IPS-18c (cell line): ENCODE measurements around the gene CDH24.
A peak's percentile ranks its signal among the peaks of the same experiment; 100 is the strongest.
"Not testable (repeated sequence)": the region's sequence is repeated elsewhere in the genome, so short reads cannot be mapped to it uniquely, and the experiment has no call there.

Source experiments
- H3K4me3 ChIP-seq: 2 replicates; pipeline ENCODE4 v1.7.0; 2013; ENCODE audit warnings: low read depth, mild to moderate bottlenecking, low read length, moderate library complexity; ENCODE audit not compliant: insufficient read depth
- H3K9me3 ChIP-seq: one replicate; pipeline ENCODE4 v1.6.1; 2013; ENCODE audit warnings: mild to moderate bottlenecking, low read length, moderate library complexity; ENCODE audit not compliant: control insufficient read depth, insufficient read depth

Gene CDH24

DNA sequence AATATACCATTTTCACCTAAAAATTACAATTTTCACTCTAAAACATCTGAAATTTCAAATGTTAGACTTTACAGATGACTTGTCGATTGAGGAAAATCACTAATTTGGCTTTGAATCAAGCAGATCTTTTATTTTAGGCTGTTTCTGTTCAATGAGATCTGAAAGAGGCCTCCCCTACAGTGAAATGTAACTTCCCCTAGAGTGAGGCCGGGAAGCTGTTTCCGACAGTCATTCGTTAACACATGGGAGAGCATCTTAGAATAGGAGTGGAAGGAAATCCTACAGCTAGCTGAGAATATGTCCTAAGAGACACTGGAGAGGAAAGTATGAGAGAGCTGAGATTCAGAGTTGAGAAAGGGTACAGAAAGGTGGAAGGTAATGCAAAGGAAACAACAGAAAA is 41.7 kb downstream of the CDH24 start:
- H3K9me3 ChIP-seq: no peaks in the 10 kb centered on the region
- H3K4me3 ChIP-seq: no peak overlapping the region

DNA sequence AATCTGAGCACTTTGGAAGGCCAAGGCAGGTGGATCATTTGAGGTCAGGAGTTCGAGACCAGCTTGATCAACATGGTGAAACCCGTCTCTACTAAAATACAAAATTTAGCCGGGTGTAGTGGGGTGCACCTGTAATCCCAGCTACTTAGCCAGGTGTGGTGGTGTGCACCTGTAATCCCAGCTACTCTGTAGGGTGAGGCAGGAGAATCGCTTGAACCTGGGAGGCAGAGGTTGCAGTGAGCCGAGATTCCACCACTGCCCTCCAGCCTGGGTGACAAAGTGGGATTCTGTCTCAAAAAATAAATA is 43.6 kb downstream of the CDH24 start:
- not testable (repeated sequence) for H3K4me3 ChIP-seq, H3K9me3 ChIP-seq

DNA sequence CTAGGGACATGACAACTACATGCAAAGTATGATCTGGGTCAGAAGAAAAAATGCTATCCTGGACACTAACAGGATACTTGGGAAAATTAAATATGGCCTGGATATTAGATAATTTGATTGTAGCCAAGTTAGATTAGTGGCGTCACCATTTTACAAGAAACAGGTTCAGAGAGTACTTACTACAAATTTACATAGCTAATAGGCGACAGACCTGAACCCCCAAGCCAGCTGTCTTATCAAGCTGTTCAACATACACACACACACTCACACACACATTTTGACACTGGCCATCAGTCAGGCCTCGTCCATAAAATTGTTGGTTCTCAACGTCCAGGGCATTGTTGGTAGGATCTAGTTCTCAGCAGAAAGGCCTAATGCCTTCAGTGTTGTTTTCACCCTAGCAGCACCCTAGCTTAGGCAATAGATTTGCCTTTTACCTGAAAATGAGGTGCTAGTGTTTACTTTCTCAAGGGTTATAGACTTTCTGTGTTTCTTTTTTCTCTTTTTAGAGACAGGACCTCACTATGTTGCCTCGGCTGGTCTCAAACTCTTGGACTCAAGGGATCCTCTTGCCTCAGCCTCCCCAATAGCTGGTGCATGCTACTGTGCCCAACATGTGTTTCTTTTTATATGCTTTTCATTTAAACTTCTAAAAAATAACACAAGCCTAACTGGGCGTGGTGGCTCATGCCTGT is 44.1 kb downstream of the CDH24 start:
- H3K4me3 ChIP-seq: no peak overlapping the region
- no peaks in the 10 kb centered on the region for H3K9me3 ChIP-seq

DNA sequence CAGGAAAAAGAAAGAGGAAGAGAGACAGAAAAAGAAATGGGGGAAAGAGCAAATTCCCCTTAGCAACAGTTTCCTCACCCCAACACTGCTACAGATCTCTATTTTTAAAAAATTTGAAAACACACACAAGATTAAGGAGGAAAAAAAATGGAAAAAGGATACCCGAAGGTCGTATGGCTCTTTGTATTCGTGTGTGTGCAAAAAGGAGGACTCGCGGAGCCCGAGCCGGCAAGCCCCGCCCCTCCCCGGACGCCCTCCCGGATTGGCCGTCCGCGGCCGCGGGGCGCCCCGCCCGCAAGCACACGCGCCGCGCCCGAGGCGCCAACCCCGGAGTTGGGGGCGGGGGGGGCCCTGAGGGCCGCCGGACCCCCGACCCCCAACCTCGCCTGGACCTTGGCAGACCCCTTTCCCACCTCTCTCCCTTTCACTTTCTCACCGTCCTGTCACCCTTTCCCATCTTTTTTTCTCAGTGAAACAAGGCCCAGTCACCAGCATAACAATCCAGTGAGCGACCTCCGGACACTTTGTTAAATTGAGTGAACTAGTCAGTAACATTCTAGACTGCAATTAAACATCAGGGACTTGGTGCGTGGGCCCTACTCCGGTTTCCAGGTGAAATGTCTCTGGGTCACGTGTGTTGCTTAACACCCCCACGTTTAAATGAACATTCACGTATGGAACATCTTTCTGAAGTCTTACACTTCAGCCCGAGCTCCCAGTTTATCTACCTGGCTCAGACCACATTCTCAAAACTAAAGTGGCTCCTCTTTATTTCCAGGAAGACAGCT is 47.2 kb downstream of the CDH24 start, which contains the start of gene C14orf93:
Gene C14orf93 (minus strand): TSS at position 205 of the 788 bp plus-strand sequence. CDS start 11,120 bp downstream, outside the sequence.
- Histone ChIP-seq H3K4me3 (peak within 1 kb of the TSS; percentile 55; the same call in 1 of the 2 replicates), H3K9me3 (no peaks in the 10 kb centered on the region)

DNA sequence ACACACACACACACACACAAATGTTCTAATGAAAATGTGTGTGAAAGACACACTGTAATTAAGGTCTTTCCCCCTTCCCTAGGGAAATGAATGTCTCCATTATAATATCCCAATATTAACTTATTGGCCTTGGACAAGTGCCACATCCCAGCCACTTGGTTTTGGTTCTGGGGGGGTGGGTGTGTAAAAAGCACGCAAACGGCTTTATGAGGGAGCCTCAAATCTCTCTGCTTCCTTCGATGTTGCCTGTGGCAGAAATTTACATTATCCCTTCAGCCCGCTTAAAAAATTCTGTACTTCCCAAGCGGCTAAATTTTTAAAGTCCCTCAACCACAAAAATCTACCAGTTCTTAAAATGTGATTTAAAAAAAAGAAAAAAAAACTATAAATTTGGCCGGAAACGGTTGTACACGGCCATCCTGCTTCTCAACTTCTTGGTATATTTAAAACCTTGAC is 47.8 kb downstream of the CDH24 start:
- Histone ChIP-seq H3K4me3 (peak overlapping the region; percentile 55; the same call in 1 of the 2 replicates), H3K9me3 (no peaks in the 10 kb centered on the region)

DNA sequence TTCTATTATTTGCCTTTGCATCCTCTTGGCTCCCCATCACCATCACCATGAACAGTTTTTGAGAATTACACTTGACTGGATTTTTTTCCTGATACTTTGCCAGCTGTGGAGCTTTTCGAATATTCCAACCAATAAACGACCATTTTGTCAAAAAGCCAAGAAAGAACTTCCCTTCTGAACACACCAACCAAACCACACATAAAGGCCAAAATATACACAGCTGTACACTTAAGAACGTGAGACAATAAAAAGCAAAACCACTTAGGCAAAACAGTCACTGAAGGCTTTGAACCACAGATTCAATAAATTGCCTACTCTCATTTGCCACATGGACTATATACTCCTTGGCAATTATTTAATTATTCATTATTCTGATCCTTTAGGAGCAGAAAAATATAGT is 48.5 kb downstream of the CDH24 start:
- no peaks in the 10 kb centered on the region for H3K9me3 ChIP-seq
- no peak overlapping the region for H3K4me3 ChIP-seq

DNA sequence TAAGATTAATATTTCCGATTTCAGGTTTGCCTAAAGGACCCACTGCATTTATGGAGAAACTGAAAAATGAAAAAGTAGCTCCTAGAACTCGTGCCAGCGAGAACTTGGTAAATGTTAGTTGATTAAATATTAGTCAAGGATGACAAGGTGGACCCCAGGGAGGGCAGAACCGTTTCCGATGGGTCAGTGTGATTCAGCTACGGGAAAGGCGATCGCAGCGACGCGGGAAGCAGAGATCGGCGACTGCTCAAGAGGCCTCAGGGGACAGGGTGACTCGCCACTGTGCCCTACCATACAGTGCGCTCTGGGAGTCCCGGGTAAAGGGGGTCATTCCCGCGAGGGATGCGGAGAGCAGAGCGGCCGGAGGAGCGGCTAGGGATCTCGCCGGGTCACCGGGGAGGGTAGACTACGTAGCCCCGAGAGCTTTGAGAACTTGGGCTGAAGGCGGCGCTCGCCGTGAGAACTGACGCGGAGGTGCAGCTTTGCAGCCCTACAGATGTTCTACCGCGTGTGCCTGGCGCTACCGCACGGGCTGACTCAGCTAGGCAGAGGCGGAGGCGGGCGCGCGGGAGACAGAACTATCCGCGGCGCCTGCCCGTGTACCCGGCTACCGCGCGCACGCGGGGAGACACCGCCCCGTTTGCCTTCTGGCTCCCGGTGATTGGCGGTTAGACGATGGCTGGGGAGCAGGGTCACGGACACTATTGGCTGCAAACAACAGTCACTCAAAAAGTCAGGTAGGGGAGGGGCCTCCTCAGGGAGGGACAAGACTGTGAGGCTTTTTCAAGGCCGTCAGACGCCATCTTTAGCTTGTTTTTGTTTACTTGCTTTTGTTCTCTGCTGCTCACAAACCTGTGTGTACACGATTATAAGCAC is 50.5 kb downstream of the CDH24 start:
- no peaks in the 10 kb centered on the region for H3K9me3 ChIP-seq

DNA sequence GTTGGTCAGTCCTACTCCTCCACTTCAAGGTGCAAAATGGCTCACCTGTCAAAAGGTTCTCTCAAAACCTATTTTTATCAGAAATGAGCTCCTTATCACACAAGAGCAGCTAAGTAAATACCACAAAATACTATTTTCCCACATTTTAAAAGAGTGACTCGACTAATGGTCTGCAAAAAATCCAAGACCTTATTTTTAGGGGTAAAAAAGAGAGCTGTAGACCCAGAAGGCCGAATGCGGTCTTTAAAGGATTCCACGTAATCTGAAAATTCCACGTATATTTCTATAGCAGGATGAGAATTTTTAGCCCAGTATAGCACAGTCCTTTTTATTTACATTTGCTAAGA is 51.2 kb downstream of the CDH24 start:
- Histone ChIP-seq H3K9me3 (no peaks in the 10 kb centered on the region), H3K4me3 (peak overlapping the region; percentile 81)

More for the DNA sequence above, 50.5 kb downstream of the CDH24 start:
- H3K4me3 ChIP-seq: peak overlapping the region; percentile 81

DNA sequence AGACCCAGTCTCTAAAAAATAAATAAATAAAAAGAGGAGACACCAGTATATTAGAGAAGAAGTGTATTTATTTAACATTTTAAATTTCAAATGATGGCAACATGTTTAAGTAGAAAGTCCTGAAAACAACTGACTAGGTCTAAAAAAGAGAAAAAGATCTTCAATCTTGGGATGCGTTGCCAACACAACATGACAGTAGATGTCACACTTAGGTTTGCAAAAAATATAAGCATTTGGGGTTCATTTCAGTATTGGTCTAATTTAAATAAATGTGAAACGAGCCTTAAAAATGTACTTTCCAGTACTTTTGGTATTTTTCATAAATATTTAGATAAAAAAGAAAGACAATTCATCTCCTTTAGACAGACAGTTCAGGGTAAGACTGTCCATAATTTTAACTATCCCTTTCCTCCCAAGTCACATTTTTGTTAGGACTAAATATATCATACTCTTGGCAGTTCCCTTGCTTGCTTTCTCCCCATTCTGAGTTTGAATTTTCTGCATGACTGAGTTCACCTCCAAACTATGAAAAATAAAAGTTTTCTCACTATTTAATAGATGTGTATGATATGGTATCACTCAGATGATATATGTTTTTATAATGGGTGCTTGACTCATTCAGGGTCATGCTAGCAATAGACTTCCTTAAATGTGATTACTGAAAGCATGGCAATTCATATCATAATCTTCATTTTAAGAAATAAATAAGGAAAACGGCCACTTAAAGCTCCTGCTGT is 51.7 kb downstream of the CDH24 start:
- Histone ChIP-seq H3K9me3 (no peaks in the 10 kb centered on the region), H3K4me3 (no peak overlapping the region)

DNA sequence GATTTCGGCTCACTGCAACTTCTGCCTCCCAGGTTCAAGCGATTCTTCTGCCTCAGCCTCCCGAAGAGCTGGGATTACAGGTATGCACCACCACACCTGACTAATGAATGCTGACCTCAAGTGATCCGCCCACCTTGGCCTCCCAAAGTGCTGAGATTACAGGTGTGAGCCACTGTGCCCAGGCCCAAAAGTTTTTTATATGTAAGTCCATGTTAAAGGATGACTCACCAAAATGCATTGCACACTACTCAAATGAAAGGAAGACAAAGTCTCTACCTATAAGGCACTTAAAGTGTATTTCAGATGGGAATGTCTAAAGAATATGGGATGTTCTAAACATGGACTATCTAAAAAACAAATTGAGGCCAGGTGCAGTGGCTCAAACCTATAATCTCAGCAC is 53.0 kb downstream of the CDH24 start:
- H3K9me3 ChIP-seq, H3K4me3 ChIP-seq: not testable (repeated sequence)

DNA sequence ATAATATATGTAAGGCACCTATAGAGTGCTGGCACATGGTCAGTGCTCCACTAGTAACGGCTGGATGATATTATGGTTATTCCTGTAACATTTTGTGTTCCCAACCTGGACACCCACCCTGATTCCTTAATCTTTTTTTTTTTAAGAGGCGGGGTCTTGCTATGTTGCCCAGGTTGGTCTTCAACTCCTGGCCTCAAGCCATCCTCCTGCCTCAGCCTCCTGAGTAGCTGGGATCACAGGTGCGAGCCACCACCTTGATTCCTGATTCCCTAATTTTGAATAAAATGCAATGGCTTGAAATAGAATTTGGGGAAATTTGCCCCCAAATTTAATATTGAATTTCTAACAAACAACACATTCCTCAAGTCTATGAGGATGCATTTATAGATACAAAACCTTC is 54.7 kb downstream of the CDH24 start:
- Histone ChIP-seq H3K9me3 (no peaks in the 10 kb centered on the region), H3K4me3 (no peak overlapping the region)

DNA sequence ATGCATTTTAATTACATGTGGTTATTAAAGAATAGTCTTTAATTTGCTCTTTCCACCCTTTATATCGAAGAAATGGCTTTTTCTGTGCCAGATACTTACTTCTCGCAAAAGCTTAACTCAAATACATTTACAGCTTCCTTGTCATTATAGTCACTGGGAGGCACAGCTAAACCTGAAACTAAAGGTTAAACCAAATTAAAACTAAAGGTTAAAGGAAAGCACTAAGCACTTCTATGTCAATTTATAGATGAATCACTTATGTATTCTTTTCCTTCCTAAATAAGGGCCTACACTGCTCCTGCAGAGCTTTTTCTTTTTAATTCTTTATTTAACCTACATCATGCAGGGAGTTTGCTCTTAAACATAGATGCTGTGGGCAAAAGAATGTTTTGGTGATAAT is 56.5 kb downstream of the CDH24 start:
- no peaks in the 10 kb centered on the region for H3K9me3 ChIP-seq
- no peak overlapping the region for H3K4me3 ChIP-seq

DNA sequence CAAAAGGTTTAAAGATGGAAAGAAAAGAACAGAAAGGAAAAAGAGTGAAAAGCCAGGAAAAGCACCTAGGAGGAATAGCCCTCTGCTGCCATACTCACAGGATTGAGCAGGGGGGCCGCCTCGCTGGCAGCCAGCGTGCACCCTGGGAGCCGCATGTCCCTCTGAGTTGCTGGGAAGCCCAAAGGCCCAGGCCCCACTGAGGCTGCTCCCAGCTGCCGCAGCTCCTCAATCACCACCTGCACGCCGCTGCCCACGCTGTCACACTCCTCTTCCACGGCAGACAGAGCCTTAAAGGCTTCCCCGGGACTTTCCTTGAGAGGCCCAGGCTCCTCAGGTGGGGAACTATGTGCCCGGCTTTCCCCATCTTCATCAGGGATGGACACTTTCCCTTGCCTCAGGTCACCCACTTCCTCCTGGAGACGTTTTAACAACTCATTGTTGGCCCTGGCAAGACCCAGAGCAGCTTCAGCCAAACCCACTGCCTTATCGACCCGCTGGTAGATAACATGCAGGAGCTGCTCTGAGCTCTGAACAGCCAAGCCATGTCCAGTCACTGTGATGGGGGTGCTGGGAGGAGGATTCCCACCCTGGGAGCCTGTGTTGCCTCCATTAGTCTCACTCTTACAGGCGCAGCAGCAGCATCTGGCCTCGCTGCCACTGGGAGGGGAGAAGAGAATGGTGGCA is 58.8 kb downstream of the CDH24 start:
- Histone ChIP-seq H3K4me3 (no peak overlapping the region), H3K9me3 (no peaks in the 10 kb centered on the region)

DNA sequence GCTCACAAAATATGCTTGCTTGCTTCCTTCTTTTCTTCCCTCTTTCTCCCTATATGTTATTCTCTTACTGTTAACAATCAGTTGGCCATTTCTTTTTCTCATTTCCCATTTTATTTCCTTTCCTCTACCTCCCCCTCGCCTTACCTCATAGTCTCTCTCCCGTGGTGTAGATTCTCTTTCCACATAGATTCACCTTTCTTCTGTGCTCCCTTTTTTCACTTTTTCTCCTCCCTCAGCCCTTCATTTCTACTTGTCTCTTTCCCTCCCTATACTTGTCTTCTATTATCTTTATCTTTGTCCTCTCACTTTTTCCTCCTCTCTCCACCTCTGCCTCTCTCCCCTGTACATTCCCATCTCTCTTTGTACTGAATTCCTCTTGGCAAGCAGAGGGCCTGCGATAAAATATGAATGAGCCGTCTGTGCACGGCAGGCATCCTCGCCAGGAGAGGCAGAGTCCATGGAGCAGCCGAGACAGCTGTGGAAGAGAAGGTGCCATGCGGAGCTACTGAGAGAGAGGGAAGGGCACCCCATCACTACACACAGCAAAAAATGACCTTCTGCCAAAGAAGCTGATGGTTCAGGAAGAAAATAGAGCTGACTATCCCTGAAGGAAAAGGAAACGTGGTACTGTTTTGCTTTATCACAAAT is 59.5 kb downstream of the CDH24 start:
- Histone ChIP-seq H3K4me3 (no peak overlapping the region), H3K9me3 (no peaks in the 10 kb centered on the region)
